ENCODE data around the gene WWC2.
A peak's percentile ranks its signal among the peaks of the same experiment; 100 is the strongest.

The WWC2 gene

DNA sequence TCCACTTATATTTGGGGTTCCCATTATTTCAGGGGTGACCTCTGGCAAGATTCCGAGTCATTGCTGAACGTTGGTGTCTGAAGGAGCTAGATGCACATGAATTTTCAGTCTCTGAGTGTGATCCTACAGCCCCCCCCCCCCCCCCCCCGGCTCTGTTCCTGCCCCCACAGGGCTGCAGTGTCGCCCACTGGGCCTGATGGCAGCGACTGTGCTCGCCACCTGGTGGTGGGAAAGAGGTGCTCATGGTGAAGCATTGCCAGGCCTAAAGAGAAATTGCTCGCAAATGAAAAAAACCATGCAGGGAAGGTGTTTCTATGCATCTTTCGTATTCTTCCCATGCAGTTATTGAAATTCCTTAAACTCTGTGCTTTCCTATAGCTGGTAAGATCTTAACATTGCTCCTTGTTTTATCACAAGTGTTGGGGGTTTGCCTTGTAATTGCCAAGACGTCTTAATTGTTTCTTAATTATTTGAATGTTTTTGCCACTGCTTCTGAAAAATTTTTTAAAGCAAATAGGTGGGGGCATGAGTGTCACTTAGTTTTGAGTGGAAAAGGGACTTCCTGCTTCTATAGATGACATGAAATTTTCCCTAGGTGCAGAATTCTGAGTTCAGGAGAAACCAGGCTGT lies 157.8 kb downstream of the WWC2 start:
- peak; percentile 13 for DNase-seq (ENCODE audit: low read depth)

DNA sequence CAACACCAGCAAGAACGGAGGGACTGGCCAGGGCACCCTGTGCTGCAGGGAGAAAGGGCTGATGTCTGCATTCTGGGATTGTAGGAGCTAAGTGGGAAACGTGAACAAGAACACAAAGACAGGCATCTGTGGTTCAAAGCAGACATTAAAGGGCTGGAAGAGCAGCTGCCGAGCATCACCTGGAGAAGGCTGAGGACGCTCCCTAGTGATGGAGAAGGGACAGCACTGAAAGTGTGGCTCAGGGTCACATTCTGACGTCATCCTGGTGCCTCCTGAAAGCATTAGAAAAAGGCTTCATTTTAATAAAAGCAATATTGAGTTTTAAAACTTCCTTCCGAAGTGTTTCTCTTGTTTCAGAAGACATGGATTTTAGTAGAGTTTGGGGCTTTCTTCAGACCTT lies 158.8 kb downstream of the WWC2 start:
- DNase-seq (ENCODE audit: low read depth): no peak

GRCh38 chr4:183260491-183261151 lies 161.6 kb downstream of the WWC2 start:
- DNase-seq (ENCODE audit: low read depth): no peak

GRCh38 chr4:183261953-183262775 lies 163.1 kb downstream of the WWC2 start:
- DNase-seq (ENCODE audit: low read depth): peak; percentile 34

- no peak for DNase-seq (ENCODE audit: low read depth)
These were observed 163.7 kb downstream of the WWC2 start for GRCh38 chr4:183262776-183263100.

DNA sequence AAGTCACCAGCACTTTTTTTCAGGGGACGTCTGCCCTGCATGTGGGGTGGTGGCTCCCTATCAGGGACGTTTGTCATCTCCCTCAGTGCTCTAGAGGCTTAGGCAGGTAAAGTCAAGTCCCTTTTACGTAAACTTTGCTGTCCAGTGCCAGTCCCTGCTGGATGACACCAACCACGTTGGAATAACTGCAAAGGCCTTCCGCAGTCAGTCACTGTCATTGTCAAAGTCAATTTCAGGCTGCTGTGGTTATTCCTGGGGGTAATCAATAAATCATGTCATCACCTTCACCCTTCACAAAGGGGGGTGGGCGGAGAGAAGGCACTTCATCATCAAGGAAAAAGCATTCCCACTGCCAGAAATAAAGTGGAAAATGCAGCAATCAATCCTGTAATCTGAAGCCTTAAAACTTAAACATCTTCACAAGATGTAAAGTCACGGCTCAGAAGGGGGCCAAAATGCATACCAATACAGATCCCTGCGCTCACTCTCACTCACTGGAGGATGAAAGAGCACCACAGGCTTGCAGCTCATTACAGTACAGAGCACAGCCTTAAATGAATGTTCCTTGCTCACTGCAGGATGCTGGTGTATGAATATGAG lies 164.8 kb downstream of the WWC2 start:
- no peak for DNase-seq (ENCODE audit: low read depth)

GRCh38 chr4:183264614-183265013 lies 165.6 kb downstream of the WWC2 start:
- DNase-seq (ENCODE audit: low read depth): no peak

- DNase-seq (ENCODE audit: low read depth): no peak
These were observed 167.3 kb downstream of the WWC2 start for GRCh38 chr4:183266371-183266770.

GRCh38 chr4:183268556-183268955 lies 169.5 kb downstream of the WWC2 start:
- DNase-seq (ENCODE audit: low read depth): no peak

- DNase-seq (ENCODE audit: low read depth): no peak
These were observed 173.3 kb downstream of the WWC2 start for GRCh38 chr4:183272384-183272783.

DNA sequence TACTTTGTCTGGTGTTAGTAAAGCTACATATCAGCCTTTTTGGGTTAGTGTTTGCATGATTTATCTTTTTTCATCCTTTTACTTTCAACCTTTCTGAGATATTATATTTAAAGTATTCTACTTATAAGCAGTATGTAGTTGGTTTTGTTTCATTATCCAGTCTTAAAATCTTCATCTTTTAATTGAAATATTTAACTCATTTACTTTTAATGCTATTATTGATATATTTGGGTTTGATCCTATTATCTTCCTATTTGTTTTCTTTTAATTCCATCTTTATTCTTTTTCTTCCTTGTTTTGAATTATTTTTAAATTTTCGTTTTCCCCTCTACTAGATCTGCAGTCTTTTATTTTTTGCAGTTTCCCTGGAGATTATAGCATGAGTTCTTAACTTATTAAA lies 177.0 kb downstream of the WWC2 start:
- DNase-seq (ENCODE audit: low read depth): no peak

- DNase-seq (ENCODE audit: low read depth): no peak
These were observed 185.3 kb downstream of the WWC2 start for GRCh38 chr4:183284258-183284785.

- no peak for DNase-seq (ENCODE audit: low read depth)
These were observed 185.9 kb downstream of the WWC2 start for GRCh38 chr4:183284965-183285364.

- no peak for DNase-seq (ENCODE audit: low read depth)
These were observed 186.8 kb downstream of the WWC2 start for GRCh38 chr4:183285886-183286285.

DNA sequence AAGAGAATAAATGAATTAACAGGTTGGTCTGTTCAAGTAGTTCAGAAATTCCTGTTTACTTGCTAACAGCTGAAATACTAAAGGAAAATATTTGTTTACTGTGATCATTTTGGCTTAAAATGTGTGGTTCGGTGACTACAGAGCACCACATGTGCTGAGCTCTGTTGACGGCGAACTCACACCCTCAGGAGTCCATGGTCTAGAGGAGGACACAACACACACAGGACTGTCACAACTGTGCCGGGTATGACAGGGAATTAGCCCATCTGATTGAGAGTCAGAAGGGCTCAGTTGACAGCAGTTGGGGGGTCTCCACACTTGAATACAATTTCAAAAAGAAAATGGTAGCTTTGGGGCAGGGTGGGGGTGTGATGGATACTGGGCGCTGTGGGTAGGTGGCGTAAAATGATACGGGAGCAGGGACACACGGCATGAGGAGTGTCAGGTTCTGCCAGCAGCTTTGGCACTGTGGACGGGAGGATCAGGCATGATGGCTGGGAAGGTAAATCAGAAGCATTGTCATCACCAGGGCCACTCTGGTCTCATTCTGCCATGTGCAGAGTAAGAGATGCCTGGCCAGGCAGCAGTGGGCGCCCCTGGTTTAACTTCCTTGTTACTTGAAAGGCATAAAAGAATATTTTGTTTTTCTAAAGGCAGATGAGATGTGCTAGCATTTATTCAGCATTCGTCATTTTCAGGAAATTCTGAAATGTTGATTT lies 187.7 kb downstream of the WWC2 start:
- DNase-seq (ENCODE audit: low read depth): no peak

DNA sequence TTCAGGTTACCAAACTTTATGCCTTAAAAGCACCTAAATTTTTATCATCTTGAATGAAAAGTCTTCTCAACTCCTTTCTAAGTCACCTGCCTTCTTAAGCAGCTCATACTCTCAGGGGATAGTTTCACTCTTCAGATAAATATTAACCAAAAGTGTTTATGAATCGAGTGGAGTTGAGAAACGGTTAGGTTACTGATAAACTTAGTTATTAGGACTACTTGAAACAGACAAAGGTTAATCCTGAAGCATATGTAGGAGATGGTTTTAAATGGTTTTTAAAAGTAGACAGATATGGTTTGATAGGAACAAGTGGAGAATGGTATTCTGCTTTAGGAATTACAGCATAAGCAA lies 188.2 kb downstream of the WWC2 start:
- DNase-seq (ENCODE audit: low read depth): no peak

- DNase-seq (ENCODE audit: low read depth): no peak
These were observed 188.6 kb downstream of the WWC2 start for GRCh38 chr4:183287677-183288076.

DNA sequence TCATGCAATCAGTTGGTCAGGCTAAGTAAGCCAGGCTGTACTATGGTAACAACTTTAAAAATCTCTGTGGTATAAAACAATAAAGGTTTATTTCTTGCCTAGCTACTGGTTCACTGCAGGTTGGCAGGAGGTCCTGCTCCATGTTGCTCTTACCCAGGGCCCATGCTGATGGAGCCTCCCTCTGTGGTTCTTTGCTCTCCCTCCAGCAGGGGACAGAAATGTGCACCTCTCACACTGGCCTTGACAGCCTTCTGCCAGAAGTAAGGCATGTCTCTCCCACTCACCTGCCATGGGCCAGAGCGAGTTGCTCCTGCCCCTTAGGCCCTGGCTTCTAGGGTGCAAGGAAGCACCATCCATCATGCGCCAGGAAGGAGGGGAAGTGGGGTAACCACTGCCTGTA lies 189.9 kb downstream of the WWC2 start:
- DNase-seq (ENCODE audit: low read depth): no peak

- no peak for DNase-seq (ENCODE audit: low read depth)
These were observed 190.6 kb downstream of the WWC2 start for GRCh38 chr4:183289688-183290087.

DNA sequence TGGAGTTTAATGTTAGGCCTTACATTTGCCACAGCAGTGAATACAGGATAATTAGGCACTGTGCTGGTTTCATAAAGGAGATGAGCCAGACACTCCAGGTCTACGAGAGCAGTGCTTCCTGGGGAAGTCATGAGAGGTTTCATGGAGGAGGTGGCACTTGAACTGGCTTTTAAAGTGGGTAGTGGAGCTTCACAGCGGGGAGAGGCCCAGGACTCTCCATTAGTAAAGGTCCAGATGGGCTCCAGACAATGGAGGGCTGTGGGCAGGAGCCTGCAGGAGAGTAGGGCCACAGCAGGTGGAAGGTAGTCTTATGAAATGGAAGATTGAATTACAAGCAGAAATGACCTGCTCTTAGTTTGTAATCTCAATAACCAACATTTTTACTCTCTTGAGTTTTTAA lies 192.0 kb downstream of the WWC2 start:
- DNase-seq (ENCODE audit: low read depth): no peak

DNA sequence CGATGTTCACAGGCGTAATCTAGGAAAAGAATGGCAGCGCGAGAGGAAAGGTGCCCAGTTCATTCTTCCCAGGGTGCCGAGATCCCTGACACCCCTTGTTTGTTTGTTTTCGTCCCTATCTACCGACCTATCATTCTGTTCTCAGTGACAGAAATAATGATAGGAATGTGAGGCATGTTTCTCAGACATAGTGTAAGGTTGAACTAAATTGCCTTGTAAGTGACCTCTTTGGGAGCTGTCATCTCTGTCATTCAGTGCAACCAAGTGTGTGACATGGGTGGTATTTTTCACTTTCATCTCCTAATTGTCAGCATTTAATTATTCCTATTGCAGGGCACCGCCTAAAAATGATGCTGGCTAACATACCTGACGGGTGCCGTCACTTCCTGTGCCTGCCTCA lies 196.7 kb downstream of the WWC2 start:
- DNase-seq (ENCODE audit: low read depth): no peak

DNA sequence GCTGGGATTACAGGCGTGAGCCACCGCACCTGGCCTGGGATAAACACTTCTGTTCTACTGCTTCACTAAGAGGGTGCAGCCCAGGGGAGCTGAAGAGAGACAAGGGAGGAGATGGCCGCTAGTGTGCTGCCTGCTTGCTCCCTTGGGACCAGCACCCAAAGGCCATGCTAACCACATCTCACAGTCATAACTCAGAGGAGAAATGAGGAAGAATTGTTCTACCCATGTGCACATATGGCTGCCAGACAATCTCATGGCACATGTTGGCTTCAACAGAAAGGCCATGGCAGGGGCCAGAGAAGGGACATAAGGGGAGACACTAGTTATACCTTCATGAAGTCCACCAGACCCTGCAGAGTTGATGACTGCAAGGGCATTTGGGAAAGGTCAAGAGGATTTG lies 198.6 kb downstream of the WWC2 start:
- DNase-seq (ENCODE audit: low read depth): no peak
